SU-DHL-6 (cell line): ENCODE data around the gene ALDOC.
A peak's percentile ranks its signal among the peaks of the same experiment; 100 is the strongest.

Experiments used
- H2AFZ ChIP-seq: fragments of 200-600 bp; sonication (generic); 2 replicates; pipeline ENCODE4 v1.6.1; 2014; ENCODE audit warnings: low read depth, mild to moderate bottlenecking, moderate library complexity, mixed read lengths, antibody characterized with exemption, low read length; ENCODE audit not compliant: severe bottlenecking
- H3F3A ChIP-seq: fragments of 200-600 bp; shearing (Covaris generic); 2 replicates; pipeline ENCODE4 v1.6.0; 2016; ENCODE audit warnings: antibody characterized with exemption, mild to moderate bottlenecking; ENCODE audit not compliant: insufficient read depth
- H3K27ac ChIP-seq: fragments of 200-600 bp; sonication (generic); 2 replicates; pipeline ENCODE4 v1.5.1; 2016; ENCODE audit warnings: low read depth, mild to moderate bottlenecking, low read length, moderate library complexity, mixed read lengths
- H3K27me3 ChIP-seq: fragments of 200-600 bp; sonication (generic), shearing (Covaris generic); 2 replicates; pipeline ENCODE4 v1.6.0; 2014; ENCODE audit warnings: mild to moderate bottlenecking, low read length
- H3K36me3 ChIP-seq: fragments of 200-600 bp; sonication (generic); 2 replicates; pipeline ENCODE4 v1.6.1; 2014; ENCODE audit warnings: mild to moderate bottlenecking, low read length, mixed read lengths
- H3K4me2 ChIP-seq: fragments of 300-600, 200-600 bp; shearing (Covaris generic), sonication (generic); 2 replicates; pipeline ENCODE4 v1.6.0; 2014; ENCODE audit warnings: low read length, low read depth, mild to moderate bottlenecking; ENCODE audit not compliant: poor library complexity, severe bottlenecking
- H3K4me3 ChIP-seq: fragments of 200-600 bp; sonication (generic); 2 replicates; pipeline ENCODE4 v1.5.1; 2014; ENCODE audit warnings: antibody characterized with exemption, low read length, mild to moderate bottlenecking, mixed read lengths; ENCODE audit not compliant: insufficient read depth, poor library complexity, severe bottlenecking
- H3K79me2 ChIP-seq: fragments of 200-600 bp; sonication (generic); 2 replicates; pipeline ENCODE4 v1.6.1; 2014; ENCODE audit warnings: mild to moderate bottlenecking, low read length, moderate library complexity; ENCODE audit not compliant: insufficient read depth
- H3K9ac ChIP-seq: fragments of 200-600 bp; sonication (generic); 2 replicates; pipeline ENCODE4 v1.7.0; 2014; ENCODE audit warnings: mild to moderate bottlenecking, low read length
- H3K9me2 ChIP-seq: fragments of 200-600 bp; sonication (generic); replicated peaks from 2 replicates; pipeline ENCODE4 v1.6.1; 2014; ENCODE audit warnings: low read length; ENCODE audit not compliant: insufficient read depth
- H3K9me3 ChIP-seq: fragments of 200-600 bp; sonication (generic); 2 replicates; pipeline ENCODE4 v1.6.1; 2014; ENCODE audit warnings: low read length, mixed read lengths; ENCODE audit not compliant: insufficient read depth
- H4K20me1 ChIP-seq: fragments of 200-600 bp; sonication (generic); 2 replicates; pipeline ENCODE4 v1.6.1; 2014; ENCODE audit warnings: low read depth, mild to moderate bottlenecking, antibody characterized with exemption, low read length, moderate library complexity, mixed read lengths
- CTCF ChIP-seq: fragments of 200-600 bp; sonication (generic); IDR thresholded peaks from one replicate; pipeline ENCODE4 v1.5.1; 2017; ENCODE audit warnings: antibody characterized with exemption, mild to moderate bottlenecking, low read length, moderate library complexity; ENCODE audit not compliant: insufficient read depth, poor library complexity, severe bottlenecking
- EZH2phosphoT487 ChIP-seq: fragments of 200-600 bp; sonication (generic), shearing (Covaris generic); conservative IDR thresholded peaks from 2 replicates; pipeline ENCODE4 v1.6.1; 2018; ENCODE audit warnings: mild to moderate bottlenecking, antibody characterized with exemption, low read length, moderate library complexity, mixed read lengths

Gene ALDOC

GRCh38 chr17:28576758-28577465 is at the start of gene ALDOC:
ALDOC (minus strand) TSS chr17:28576895; CDS start chr17:28575532, 1,363 bp downstream.
- H2AFZ ChIP-seq: no peak within 1 kb of the TSS
- peak within 1 kb of the TSS; percentile 30; the same call in 1 of the 2 replicates for H3K9ac ChIP-seq
- H3K36me3 ChIP-seq: peaks cover 1% of the 10 kb centered on the region; the same call in 1 of the 2 replicates

GRCh38 chr17:28624148-28624547 is 47.5 kb upstream of the ALDOC start:
- H3F3A ChIP-seq: no peaks in the 10 kb centered on the region
- no peaks in the 10 kb centered on the region for H3K27me3 ChIP-seq
- TF ChIP-seq EZH2phosphoT487: no peak
- no peak for TF ChIP-seq CTCF
- H3K9me3 ChIP-seq: no peaks in the 10 kb centered on the region
- no peak overlapping the region for H2AFZ ChIP-seq
- H3K9me2 ChIP-seq: no peaks in the 10 kb centered on the region
- H3K4me3 ChIP-seq: no peak overlapping the region
- no peak overlapping the region for H3K4me2 ChIP-seq
- H3K27ac ChIP-seq: no peak overlapping the region
- H3K36me3 ChIP-seq: peaks cover 43% of the 10 kb centered on the region
- no peaks in the 10 kb centered on the region for H4K20me1 ChIP-seq
- no peaks in the 10 kb centered on the region; the same call in 1 of the 2 replicates for H3K79me2 ChIP-seq
- H3K9ac ChIP-seq: no peak overlapping the region

More at GRCh38 chr17:28576758-28577465, at the start of gene ALDOC:
- peaks cover 22% of the 10 kb centered on the region for H3F3A ChIP-seq
- peak within 1 kb of the TSS; percentile 60 for H3K27ac ChIP-seq
- no peaks in the 10 kb centered on the region for H4K20me1 ChIP-seq
- no peaks in the 10 kb centered on the region for H3K9me3 ChIP-seq
- no peaks in the 10 kb centered on the region for H3K79me2 ChIP-seq
- H3K27me3 ChIP-seq: no peaks in the 10 kb centered on the region
- no peak within 1 kb of the TSS for H3K4me3 ChIP-seq
- no peaks in the 10 kb centered on the region for H3K9me2 ChIP-seq
- H3K4me2 ChIP-seq: peak within 1 kb of the TSS; percentile 58
- TF ChIP-seq CTCF (no peak), EZH2phosphoT487 (no peak)

- Histone ChIP-seq H3K27me3 (no peaks in the 10 kb centered on the region), H3K9ac (no peak overlapping the region), H3K9me3 (no peaks in the 10 kb centered on the region), H3K27ac (no peak overlapping the region), H3K9me2 (no peaks in the 10 kb centered on the region), H3K4me2 (no peak overlapping the region), H4K20me1 (no peaks in the 10 kb centered on the region), H3K4me3 (no peak overlapping the region), H3K79me2 (no peaks in the 10 kb centered on the region; the same call in 1 of the 2 replicates), H3F3A (no peaks in the 10 kb centered on the region), H2AFZ (no peak overlapping the region), H3K36me3 (peaks cover 48% of the 10 kb centered on the region)
- TF ChIP-seq EZH2phosphoT487 (no peak), CTCF (no peak)
These were observed 47.0 kb upstream of the ALDOC start for GRCh38 chr17:28623696-28624095.
